Prostate gland (tissue), 2 donors: ENCODE data around the gene KCNJ3.

Experiments
- POLR2A ChIP-seq: fragments of 450-650 bp; IDR thresholded peaks from one replicate; pipeline ENCODE4 v1.6.1; 2016; ENCODE audit warnings: antibody characterized with exemption, mild to moderate bottlenecking
- TF ChIP-seq, protein P1 (sequence below), 4 experiments: fragments of 200-600 bp in 2 of 4; fragments of 450-650 bp in 2 of 4; sonication (generic) in 2 of 4; IDR thresholded peaks; 1 replicate in 3 of 4; 2 replicates in 1 of 4; pipeline ENCODE4 v1.5.1; 2016 to 2019; ENCODE audit warnings: antibody characterized with exemption in 4 of 4, mild to moderate bottlenecking in 2 of 4, moderate library complexity in 2 of 4

DNA sequence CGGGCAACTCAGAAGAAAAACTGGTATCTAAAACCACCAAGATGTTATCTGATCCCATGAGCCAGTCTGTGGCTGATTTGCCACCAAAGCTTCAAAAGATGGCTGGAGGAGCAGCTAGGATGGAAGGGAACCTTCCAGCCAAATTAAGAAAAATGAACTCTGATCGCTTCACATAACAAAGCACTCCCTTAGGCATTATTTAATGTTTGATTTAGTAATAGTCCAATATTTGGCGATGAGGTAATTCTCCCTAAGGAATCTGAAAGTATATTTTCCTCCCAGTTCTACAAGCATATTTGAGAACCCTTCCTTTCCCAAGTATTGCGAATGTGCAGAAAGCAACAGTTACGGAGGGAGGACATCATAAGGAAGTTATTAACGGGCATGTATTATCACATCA lies 156.6 kb downstream of the KCNJ3 start:
- TF ChIP-seq POLR2A, result no peak
- TF ChIP-seq, protein P1, sequence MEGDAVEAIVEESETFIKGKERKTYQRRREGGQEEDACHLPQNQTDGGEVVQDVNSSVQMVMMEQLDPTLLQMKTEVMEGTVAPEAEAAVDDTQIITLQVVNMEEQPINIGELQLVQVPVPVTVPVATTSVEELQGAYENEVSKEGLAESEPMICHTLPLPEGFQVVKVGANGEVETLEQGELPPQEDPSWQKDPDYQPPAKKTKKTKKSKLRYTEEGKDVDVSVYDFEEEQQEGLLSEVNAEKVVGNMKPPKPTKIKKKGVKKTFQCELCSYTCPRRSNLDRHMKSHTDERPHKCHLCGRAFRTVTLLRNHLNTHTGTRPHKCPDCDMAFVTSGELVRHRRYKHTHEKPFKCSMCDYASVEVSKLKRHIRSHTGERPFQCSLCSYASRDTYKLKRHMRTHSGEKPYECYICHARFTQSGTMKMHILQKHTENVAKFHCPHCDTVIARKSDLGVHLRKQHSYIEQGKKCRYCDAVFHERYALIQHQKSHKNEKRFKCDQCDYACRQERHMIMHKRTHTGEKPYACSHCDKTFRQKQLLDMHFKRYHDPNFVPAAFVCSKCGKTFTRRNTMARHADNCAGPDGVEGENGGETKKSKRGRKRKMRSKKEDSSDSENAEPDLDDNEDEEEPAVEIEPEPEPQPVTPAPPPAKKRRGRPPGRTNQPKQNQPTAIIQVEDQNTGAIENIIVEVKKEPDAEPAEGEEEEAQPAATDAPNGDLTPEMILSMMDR (IDR thresholded peaks at IDR 0.05), result no peak
